Fibroblast of skin of right biceps (primary cell): Measurements from ENCODE around the gene KRT3.
A peak's percentile ranks its signal among the peaks of the same experiment; 100 is the strongest.
"Not testable (repeated sequence)": the region's sequence is repeated elsewhere in the genome, so short reads cannot be mapped to it uniquely, and the experiment has no call there.

ENCODE experiments used
- DNase-seq: peaks from one replicate; pipeline ENCODE4 v3.0.0-alpha.2; 2013

The KRT3 gene

GRCh38 chr12:52777566-52777965 lies 18.4 kb downstream of the KRT3 start:
- DNase-seq = no peak

- no peak for DNase-seq
Measured at GRCh38 chr12:52776913-52777395, 19.0 kb downstream of the KRT3 start, which contains the start of gene KRT76. Gene KRT76, minus strand, starts transcription at chr12:52777345. Its CDS starts 54 bp downstream, at chr12:52777291.

GRCh38 chr12:52776435-52776834 lies 19.5 kb downstream of the KRT3 start:
- no peak for DNase-seq

- no peak for DNase-seq
Measured at GRCh38 chr12:52774629-52775250, 21.2 kb downstream of the KRT3 start.

GRCh38 chr12:52772772-52773171 lies 23.1 kb downstream of the KRT3 start:
- no peak for DNase-seq

- DNase-seq = peak; percentile 5
Measured at GRCh38 chr12:52772188-52772587, 23.7 kb downstream of the KRT3 start.

- DNase-seq = no peak
Measured at GRCh38 chr12:52771505-52771904, 24.4 kb downstream of the KRT3 start.

GRCh38 chr12:52771088-52771487 lies 24.8 kb downstream of the KRT3 start:
- DNase-seq = no peak

GRCh38 chr12:52769946-52770345 lies 26.0 kb downstream of the KRT3 start:
- no peak for DNase-seq

GRCh38 chr12:52769354-52769753 lies 26.6 kb downstream of the KRT3 start:
- DNase-seq = no peak

GRCh38 chr12:52768479-52769200 lies 27.3 kb downstream of the KRT3 start:
- DNase-seq = no peak

GRCh38 chr12:52767427-52767826 lies 28.5 kb downstream of the KRT3 start:
- DNase-seq = no peak

- DNase-seq = no peak
Measured at GRCh38 chr12:52767020-52767379, 28.9 kb downstream of the KRT3 start.

GRCh38 chr12:52766351-52767019 lies 29.4 kb downstream of the KRT3 start:
- DNase-seq = no peak

GRCh38 chr12:52765702-52766101 lies 30.2 kb downstream of the KRT3 start:
- no peak for DNase-seq

- no peak for DNase-seq
Measured at GRCh38 chr12:52763991-52764390, 31.9 kb downstream of the KRT3 start.

- DNase-seq = no peak
Measured at GRCh38 chr12:52763036-52763659, 32.8 kb downstream of the KRT3 start.

- DNase-seq = no peak
Measured at GRCh38 chr12:52761802-52762201, 34.1 kb downstream of the KRT3 start.

- not testable (repeated sequence) for DNase-seq
Measured at GRCh38 chr12:52761218-52761617, 34.7 kb downstream of the KRT3 start.

GRCh38 chr12:52760623-52761022 lies 35.3 kb downstream of the KRT3 start:
- no peak for DNase-seq

- no peak for DNase-seq
Measured at GRCh38 chr12:52759695-52760094, 36.2 kb downstream of the KRT3 start.

GRCh38 chr12:52759218-52759617 lies 36.7 kb downstream of the KRT3 start:
- DNase-seq = no peak

- DNase-seq = no peak
Measured at GRCh38 chr12:52757449-52758176, 38.3 kb downstream of the KRT3 start.
